ENCODE results near the gene MYL10.

The MYL10 gene

DNA sequence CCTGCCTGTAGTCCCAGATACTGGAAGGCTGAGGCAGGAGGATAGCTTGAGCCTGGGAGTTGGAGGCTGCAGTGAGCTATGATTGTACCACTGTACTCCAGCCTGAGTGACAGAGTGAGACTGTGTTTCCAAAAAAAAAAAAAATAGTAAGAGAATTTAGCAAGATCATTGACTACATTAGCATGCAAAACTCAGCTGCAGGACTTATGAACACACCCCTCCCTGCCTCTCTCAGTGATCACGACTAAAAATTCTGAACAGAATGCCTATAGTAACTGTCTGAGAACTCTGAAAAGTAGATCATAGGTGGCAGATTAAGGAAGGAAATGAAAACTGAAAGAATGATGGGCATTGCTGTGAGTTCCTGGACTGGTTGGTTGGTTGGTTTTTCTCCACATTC, 50.5 kb downstream of the MYL10 start:
- no peak overlapping the region for H3K4me3 ChIP-seq (ENCODE audit: low read length)
- no peak for DNase-seq (ENCODE audit: low read depth)
- TF ChIP-seq, protein P1, sequence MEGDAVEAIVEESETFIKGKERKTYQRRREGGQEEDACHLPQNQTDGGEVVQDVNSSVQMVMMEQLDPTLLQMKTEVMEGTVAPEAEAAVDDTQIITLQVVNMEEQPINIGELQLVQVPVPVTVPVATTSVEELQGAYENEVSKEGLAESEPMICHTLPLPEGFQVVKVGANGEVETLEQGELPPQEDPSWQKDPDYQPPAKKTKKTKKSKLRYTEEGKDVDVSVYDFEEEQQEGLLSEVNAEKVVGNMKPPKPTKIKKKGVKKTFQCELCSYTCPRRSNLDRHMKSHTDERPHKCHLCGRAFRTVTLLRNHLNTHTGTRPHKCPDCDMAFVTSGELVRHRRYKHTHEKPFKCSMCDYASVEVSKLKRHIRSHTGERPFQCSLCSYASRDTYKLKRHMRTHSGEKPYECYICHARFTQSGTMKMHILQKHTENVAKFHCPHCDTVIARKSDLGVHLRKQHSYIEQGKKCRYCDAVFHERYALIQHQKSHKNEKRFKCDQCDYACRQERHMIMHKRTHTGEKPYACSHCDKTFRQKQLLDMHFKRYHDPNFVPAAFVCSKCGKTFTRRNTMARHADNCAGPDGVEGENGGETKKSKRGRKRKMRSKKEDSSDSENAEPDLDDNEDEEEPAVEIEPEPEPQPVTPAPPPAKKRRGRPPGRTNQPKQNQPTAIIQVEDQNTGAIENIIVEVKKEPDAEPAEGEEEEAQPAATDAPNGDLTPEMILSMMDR (IDR thresholded peaks at IDR 0.05; ENCODE audit: insufficient read depth, low read depth, low read length, missing control alignments): no peak

DNA sequence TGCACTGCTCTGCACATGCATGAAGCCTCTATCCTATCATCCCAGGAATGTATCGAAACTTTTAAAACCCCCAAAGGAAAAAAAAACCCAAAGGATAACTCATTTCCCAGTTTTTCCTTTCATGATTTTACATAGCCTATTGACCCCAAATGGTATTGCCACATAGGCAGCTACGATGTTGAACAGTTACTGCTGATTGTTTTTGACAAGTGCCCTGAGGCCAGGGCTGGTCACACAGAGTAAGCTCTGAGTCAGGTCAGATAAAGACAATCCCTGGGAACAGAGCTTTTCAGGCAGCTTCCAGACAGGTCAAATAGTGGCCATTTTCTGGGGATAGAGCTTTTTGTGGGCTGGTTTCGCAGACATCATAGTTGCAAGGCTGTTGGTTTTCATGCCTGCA, 52.1 kb downstream of the MYL10 start:
- TF ChIP-seq, protein P1 (IDR thresholded peaks at IDR 0.05; ENCODE audit: insufficient read depth, low read depth, low read length, missing control alignments): no peak
- DNase-seq (ENCODE audit: low read depth): peak; percentile 53
- no peak overlapping the region for H3K4me3 ChIP-seq (ENCODE audit: low read length)

DNA sequence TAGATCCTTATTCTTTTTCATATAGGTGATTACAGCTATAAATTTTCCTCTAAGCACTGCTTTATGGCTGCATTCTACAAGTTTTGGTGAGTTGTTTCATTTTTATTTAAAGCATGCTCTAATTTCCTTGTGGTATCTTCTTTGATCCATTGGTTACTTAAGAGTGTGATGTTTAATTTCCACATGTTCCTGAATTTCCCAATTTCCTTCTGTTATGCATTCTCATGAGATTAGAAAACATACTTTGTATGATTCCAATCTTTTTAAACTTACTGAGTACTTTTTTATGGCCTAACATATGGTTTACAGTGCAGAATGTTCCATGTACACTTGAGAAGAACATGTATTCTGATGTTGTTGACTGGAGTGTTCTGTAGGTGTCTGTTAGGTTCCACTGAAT, 53.4 kb downstream of the MYL10 start:
- TF ChIP-seq, protein P1 (IDR thresholded peaks at IDR 0.05; ENCODE audit: insufficient read depth, low read depth, low read length, missing control alignments): no peak
- no peak for DNase-seq (ENCODE audit: low read depth)
- H3K4me3 ChIP-seq (ENCODE audit: low read length): no peak overlapping the region

DNA sequence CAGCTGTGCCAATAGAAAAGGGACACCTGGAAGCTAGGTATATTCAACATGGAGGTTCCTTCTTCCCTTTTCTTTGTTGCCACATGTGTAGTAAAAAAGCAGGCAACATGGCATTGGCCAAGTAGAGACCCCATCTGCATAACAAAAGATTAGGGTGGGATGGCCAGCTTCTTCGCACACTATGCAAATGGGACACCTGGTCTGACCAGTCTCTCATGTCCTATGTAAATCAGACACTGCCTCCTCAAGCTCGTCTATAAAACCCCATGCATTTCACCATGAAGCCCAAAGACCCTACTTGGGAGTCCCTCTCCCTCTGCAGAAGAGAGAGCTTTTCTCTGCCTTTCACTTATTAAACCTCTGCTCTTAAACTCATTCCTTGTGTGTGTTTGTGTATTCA, 53.9 kb downstream of the MYL10 start:
- H3K4me3 ChIP-seq (ENCODE audit: low read length): no peak overlapping the region
- TF ChIP-seq, protein P1 (IDR thresholded peaks at IDR 0.05; ENCODE audit: insufficient read depth, low read depth, low read length, missing control alignments): no peak
- DNase-seq (ENCODE audit: low read depth): no peak

DNA sequence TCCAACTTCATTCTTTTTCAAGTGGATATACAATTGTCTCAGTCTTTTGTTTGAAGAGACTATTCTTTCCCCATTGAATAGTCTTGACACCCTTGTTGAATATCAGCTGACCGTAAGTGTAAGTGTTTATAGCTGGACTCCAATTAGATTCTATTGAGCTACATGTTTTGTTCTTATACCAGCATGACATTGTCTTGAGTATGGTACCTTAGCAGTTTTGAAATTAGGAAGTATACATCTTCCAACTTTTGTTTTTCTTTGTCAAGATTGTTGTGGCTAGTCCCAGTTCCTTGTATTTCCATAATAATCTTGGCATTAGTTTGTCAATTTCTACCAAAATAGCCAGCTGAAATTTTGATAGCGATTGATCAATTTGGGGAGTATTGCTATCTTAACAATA, 56.9 kb downstream of the MYL10 start:
- DNase-seq (ENCODE audit: low read depth): no peak
- TF ChIP-seq, protein P1 (IDR thresholded peaks at IDR 0.05; ENCODE audit: insufficient read depth, low read depth, low read length, missing control alignments): no peak
- no peak overlapping the region for H3K4me3 ChIP-seq (ENCODE audit: low read length)

DNA sequence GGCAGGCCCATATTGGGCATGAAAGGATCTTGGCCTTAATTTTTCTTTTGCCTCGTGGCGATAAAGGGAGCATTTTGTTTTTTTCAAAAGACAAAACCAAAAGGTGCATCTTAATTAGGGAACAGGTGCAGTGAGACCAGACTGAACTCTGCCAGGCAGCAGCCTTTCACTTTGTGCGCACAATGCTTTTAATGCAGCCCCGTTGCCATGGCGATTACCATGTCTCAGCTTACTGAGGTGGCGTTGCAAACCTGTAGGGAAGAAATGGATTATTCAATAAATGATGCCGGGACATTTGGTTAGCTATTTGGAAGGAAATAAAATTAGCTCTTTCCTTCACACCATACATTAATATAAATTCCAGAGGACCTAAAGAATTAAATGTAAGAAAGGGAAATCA, 61.9 kb downstream of the MYL10 start:
- no peak overlapping the region for H3K4me3 ChIP-seq (ENCODE audit: low read length)
- DNase-seq (ENCODE audit: low read depth): no peak
- TF ChIP-seq, protein P1 (IDR thresholded peaks at IDR 0.05; ENCODE audit: insufficient read depth, low read depth, low read length, missing control alignments): no peak

DNA sequence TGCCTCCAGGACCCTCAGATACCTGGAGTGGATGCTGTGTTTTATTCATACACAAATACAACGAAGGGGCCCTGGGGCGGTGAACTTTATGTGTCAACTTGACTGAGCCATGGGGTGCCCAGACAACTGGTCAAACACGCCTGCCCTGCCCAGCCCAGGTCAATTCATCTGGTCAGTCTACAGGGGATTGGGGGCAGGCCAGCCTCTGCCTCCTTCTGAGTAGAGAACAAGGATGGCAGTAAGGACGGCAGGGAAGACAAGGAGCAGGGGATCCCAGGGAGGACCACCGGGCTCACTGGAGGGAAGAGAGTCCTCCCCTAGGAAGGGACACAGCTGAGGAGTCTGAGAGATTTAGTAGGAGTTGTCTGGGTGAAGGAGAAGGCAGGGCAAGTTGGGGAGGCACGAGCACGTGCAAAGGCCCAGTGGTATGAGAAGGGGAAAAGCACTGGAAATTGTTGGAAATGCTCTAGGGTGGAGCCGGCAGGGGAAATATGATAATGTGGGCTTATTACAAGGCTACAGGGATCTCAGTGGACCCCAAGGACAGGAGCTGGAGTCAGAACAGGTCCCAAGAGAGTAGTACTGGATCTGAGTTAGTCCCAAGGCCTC, 63.4 kb downstream of the MYL10 start:
- no peak overlapping the region for H3K4me3 ChIP-seq (ENCODE audit: low read length)
- no peak for DNase-seq (ENCODE audit: low read depth)
- TF ChIP-seq, protein P1 (IDR thresholded peaks at IDR 0.05; ENCODE audit: insufficient read depth, low read depth, low read length, missing control alignments): no peak

Data from epithelial cell of esophagus (primary cell).